ENCODE results near the gene PSMB7. TPM values are rescaled to one million over a fixed set of nuclear protein-coding genes. Genes with fewer than 3 reads are reported as not detected.

Gene PSMB7
- total RNA-seq, 2 experiments from 2014 or later: 69.3 to 71.7 TPM

DNA sequence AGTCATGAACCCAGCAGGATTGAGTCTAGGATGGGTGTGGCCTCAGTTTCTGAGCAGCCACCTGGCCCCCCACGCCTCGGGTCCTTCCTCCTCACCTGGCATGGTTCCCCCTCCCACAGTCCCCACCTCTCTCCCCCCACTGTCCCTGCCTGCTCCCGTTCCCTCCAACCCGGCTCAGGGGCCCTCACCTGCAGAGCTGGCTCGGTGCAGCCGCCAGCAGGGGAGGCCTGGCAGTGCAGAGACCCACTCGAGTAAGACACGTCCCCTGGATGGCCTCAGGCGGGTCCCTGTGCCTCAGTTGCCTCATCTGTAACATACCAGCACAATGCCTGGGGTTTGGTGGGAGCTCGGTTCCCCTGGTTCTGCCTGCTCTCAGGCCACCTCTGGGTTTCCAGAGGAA, 91.3 kb downstream of the PSMB7 start:
- intact Hi-C loops (cut with DNase I, micrococcal nuclease): no loop called here

DNA sequence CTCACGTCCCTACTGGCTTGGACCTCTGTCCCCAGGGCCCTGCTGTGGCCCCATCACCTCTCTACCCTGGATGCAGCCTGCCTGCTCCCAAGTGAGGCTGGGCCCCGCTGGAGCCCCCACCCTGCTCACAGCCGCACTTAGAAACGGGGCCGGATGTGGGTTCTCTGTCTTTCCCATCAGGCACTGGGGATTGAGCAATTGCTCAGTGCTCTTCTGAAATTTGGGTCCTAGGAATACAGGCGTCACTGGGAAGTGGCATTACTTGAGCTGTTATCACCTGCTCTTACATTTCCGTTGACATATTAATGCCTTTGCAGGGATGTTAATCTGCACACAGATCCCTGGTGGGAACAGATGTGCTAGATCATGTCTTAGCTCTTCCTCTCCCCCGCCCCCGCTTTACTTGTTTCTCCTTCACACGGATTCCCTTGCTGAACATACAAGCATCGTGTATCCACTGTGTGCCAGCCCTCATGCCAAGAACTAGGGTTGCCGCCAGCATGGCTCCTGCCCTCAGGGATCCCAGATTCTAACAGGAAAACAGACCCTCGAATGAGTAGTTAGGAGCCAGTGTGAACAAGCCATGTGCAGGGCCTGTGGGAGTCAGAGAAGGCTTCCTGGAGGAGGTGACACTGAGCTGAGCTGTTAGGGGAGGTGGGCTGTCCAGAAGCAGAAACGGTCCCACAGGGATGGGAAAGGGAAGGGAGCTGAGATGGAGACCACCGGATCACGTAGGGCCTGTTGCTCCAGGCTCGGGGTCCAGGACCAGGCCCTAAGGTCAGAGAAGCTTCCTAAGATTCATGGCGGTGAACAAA, 92.4 kb downstream of the PSMB7 start:
- Histone ChIP-seq H3K9me3 (ENCODE audit: control insufficient read depth in 1 of 2, insufficient read depth in 1 of 2, low read length in 2 of 2) (no peaks in the 10 kb centered on the region), H3K27me3 (ENCODE audit: control insufficient read depth in 1 of 2, insufficient read depth in 2 of 2, low read length in 2 of 2) (no peaks in the 10 kb centered on the region), H3K36me3 (ENCODE audit: insufficient read depth, low read length) (peaks cover 8% of the 10 kb centered on the region), H3K4me1 (ENCODE audit: insufficient read depth, low read length) (peaks cover 11% of the 10 kb centered on the region), H3K27ac (ENCODE audit: low read depth in 1 of 2, low read length in 2 of 2) (no peak overlapping the region), H3K4me3 (ENCODE audit: low read length) (no peak overlapping the region)
- ChIA-PET CTCF (no interaction called here), POLR2A (interaction anchor here (0.6 kb wide), 1 partner anchor 64 kb away, joined by 3 read pairs; no protein-coding TSS in a partner anchor)
- H3K9me3 Mint-ChIP-seq: no peaks in the 10 kb centered on the region
- TF ChIP-seq, protein P1, sequence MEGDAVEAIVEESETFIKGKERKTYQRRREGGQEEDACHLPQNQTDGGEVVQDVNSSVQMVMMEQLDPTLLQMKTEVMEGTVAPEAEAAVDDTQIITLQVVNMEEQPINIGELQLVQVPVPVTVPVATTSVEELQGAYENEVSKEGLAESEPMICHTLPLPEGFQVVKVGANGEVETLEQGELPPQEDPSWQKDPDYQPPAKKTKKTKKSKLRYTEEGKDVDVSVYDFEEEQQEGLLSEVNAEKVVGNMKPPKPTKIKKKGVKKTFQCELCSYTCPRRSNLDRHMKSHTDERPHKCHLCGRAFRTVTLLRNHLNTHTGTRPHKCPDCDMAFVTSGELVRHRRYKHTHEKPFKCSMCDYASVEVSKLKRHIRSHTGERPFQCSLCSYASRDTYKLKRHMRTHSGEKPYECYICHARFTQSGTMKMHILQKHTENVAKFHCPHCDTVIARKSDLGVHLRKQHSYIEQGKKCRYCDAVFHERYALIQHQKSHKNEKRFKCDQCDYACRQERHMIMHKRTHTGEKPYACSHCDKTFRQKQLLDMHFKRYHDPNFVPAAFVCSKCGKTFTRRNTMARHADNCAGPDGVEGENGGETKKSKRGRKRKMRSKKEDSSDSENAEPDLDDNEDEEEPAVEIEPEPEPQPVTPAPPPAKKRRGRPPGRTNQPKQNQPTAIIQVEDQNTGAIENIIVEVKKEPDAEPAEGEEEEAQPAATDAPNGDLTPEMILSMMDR (IDR thresholded peaks at IDR 0.05): no peak
- ATAC-seq (ENCODE audit: poor library complexity) (no peak), DNase-seq (peak in 1 of 14 experiments; percentile 7)
- intact Hi-C loops (cut with DNase I, micrococcal nuclease): no loop called here
- H3K4me3 Mint-ChIP-seq: no peak overlapping the region
- no peaks in the 10 kb centered on the region for H3K36me3 Mint-ChIP-seq (ENCODE audit: low read depth)
- no peaks in the 10 kb centered on the region for H3K4me1 Mint-ChIP-seq (ENCODE audit: low read depth)
- no peak overlapping the region for H3K27ac Mint-ChIP-seq
- H3K27me3 Mint-ChIP-seq: no peaks in the 10 kb centered on the region

More for the DNA sequence above, 91.3 kb downstream of the PSMB7 start:
- no peaks in the 10 kb centered on the region for H3K9me3 Mint-ChIP-seq
- ChIA-PET CTCF (no interaction called here), POLR2A (no interaction called here)
- Histone ChIP-seq H3K27ac (ENCODE audit: low read depth in 1 of 2, low read length in 2 of 2) (no peak overlapping the region), H3K36me3 (ENCODE audit: insufficient read depth, low read length) (peaks cover 8% of the 10 kb centered on the region), H3K27me3 (ENCODE audit: control insufficient read depth in 1 of 2, insufficient read depth in 2 of 2, low read length in 2 of 2) (no peaks in the 10 kb centered on the region), H3K9me3 (ENCODE audit: control insufficient read depth in 1 of 2, insufficient read depth in 1 of 2, low read length in 2 of 2) (no peaks in the 10 kb centered on the region), H3K4me3 (ENCODE audit: low read length) (no peak overlapping the region), H3K4me1 (ENCODE audit: insufficient read depth, low read length) (peaks cover 11% of the 10 kb centered on the region)
- no peak overlapping the region for H3K4me3 Mint-ChIP-seq
- TF ChIP-seq, protein P1 (IDR thresholded peaks at IDR 0.05): no peak
- H3K4me1 Mint-ChIP-seq (ENCODE audit: low read depth): no peaks in the 10 kb centered on the region
- no peak for ATAC-seq (ENCODE audit: poor library complexity)
- H3K27ac Mint-ChIP-seq: no peak overlapping the region
- no peaks in the 10 kb centered on the region for H3K36me3 Mint-ChIP-seq (ENCODE audit: low read depth)
- DNase-seq: no peak
- H3K27me3 Mint-ChIP-seq: no peaks in the 10 kb centered on the region

DNA sequence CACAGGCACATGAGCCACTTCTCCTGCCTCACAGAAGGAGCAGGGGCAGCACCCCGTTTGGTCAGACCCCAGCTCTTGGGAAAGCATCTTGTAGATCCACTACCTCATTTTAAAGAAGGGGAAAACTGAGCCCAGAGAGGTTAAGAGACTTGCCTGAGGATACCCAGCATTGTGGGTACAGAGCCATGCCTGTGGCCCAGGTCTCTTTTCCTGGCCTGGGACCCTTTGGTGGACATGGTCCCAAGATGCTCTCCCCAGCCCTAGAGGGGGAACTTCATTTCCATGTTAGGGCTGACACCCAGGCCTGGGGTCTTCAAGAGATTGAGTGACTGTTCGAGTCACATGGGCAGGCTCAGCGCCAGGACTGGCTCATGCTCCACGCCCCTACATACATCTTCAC, 93.3 kb downstream of the PSMB7 start:
- Histone ChIP-seq H3K4me1 (ENCODE audit: insufficient read depth, low read length) (peaks cover 11% of the 10 kb centered on the region), H3K36me3 (ENCODE audit: insufficient read depth, low read length) (peaks cover 2% of the 10 kb centered on the region), H3K4me3 (ENCODE audit: low read length) (no peak overlapping the region), H3K9me3 (ENCODE audit: control insufficient read depth in 1 of 2, insufficient read depth in 1 of 2, low read length in 2 of 2) (no peaks in the 10 kb centered on the region), H3K27me3 (ENCODE audit: control insufficient read depth in 1 of 2, insufficient read depth in 2 of 2, low read length in 2 of 2) (no peaks in the 10 kb centered on the region), H3K27ac (ENCODE audit: low read depth in 1 of 2, low read length in 2 of 2) (no peak overlapping the region)
- Mint-ChIP-seq H3K27ac (no peak overlapping the region), H3K4me3 (no peak overlapping the region), H3K4me1 (ENCODE audit: low read depth) (no peaks in the 10 kb centered on the region), H3K27me3 (no peaks in the 10 kb centered on the region), H3K36me3 (ENCODE audit: low read depth) (no peaks in the 10 kb centered on the region), H3K9me3 (no peaks in the 10 kb centered on the region)
- ATAC-seq (ENCODE audit: poor library complexity) (no peak), DNase-seq (no peak)
- intact Hi-C loops (cut with DNase I, micrococcal nuclease): loop anchor here in 1 of 2 experiments (2.0 kb wide), 1 partner anchor 195 kb away; no protein-coding TSS in a partner anchor
- TF ChIP-seq, protein P1 (IDR thresholded peaks at IDR 0.05): no peak
- POLR2A ChIA-PET: no interaction called here
- CTCF ChIA-PET: interaction anchor here (1.2 kb wide), 1 partner anchor 195 kb away, joined by 3 read pairs; no protein-coding TSS in a partner anchor

Data from CD4-positive, alpha-beta T cell (primary cell).